ENCODE data around the gene PROM2.

- TF ChIP-seq CTCF (IDR thresholded peaks at IDR 0.05; ENCODE audit: insufficient read depth, low read length, poor library complexity, severe bottlenecking) (peak; percentile 44), EZH2phosphoT487 (conservative IDR thresholded peaks at IDR 0.05; ENCODE audit: low read length) (no peak)
Observed at GRCh38 chr2:95231723-95232122, 42.5 kb upstream of the PROM2 start.

All from SU-DHL-6 (cell line).